Neuronal stem cell (in vitro differentiated cells): ENCODE data around the gene KRTAP10-2.
A peak's percentile ranks its signal among the peaks of the same experiment; 100 is the strongest.

Experiments used
- DNase-seq: peaks from one replicate; pipeline ENCODE4 v3.0.0-alpha.2; 2013; ENCODE audit warnings: low spot score
- H2AFZ ChIP-seq: one replicate; pipeline ENCODE4 v1.6.1; 2013; ENCODE audit warnings: mild to moderate bottlenecking, low read length, inconsistent platforms
- H2AK5ac ChIP-seq: 2 replicates; pipeline ENCODE4 v1.6.1; 2013; ENCODE audit warnings: low read depth, mild to moderate bottlenecking, inconsistent platforms, low read length, moderate library complexity, mixed read lengths
- H2BK120ac ChIP-seq: 2 replicates; pipeline ENCODE4 v1.6.1; 2013; ENCODE audit warnings: low read depth, mild to moderate bottlenecking, inconsistent platforms, low read length, moderate library complexity, mixed read lengths
- H2BK12ac ChIP-seq: one replicate; pipeline ENCODE4 v1.6.1; 2013; ENCODE audit warnings: low read length, inconsistent platforms
- H2BK15ac ChIP-seq: 2 replicates; pipeline ENCODE4 v1.6.1; 2013; ENCODE audit warnings: mild to moderate bottlenecking, low read length, inconsistent platforms, mixed read lengths
- H2BK5ac ChIP-seq: one replicate; pipeline ENCODE4 v1.6.1; 2013; ENCODE audit warnings: inconsistent platforms, mild to moderate bottlenecking, low read length, moderate library complexity
- H3K14ac ChIP-seq: one replicate; pipeline ENCODE4 v1.6.1; 2013; ENCODE audit warnings: low read length, inconsistent platforms
- H3K18ac ChIP-seq: 2 replicates; pipeline ENCODE4 v1.6.1; 2013; ENCODE audit warnings: low read length, inconsistent platforms
- H3K23ac ChIP-seq: 2 replicates; pipeline ENCODE4 v1.6.1; 2013; ENCODE audit warnings: low read depth, mild to moderate bottlenecking, mixed read lengths, low read length, inconsistent platforms; ENCODE audit not compliant: poor library complexity
- H3K27ac ChIP-seq: replicated peaks from 3 replicates; pipeline ENCODE4 v1.5.1; 2013; ENCODE audit warnings: low read length, inconsistent platforms
- H3K27me3 ChIP-seq, 3 experiments: 2 replicates each; pipeline ENCODE4 v1.6.1; 2013; ENCODE audit warnings: low read length in 3 of 3, mild to moderate bottlenecking in 2 of 3, inconsistent platforms in 1 of 3, low read depth in 1 of 3, mixed read lengths in 1 of 3, moderate library complexity in 1 of 3; ENCODE audit not compliant: control insufficient read depth in 3 of 3, insufficient read depth in 3 of 3
- H3K36me3 ChIP-seq, 2 donors: replicated peaks in 1 of 2; 2 replicates each; pipeline ENCODE4 v1.6.1; 2013; ENCODE audit warnings: low read length in 2 of 2; ENCODE audit not compliant: control insufficient read depth in 2 of 2, insufficient read depth in 2 of 2
- H3K4ac ChIP-seq: 2 replicates; pipeline ENCODE4 v1.6.1; 2013; ENCODE audit warnings: inconsistent platforms, mild to moderate bottlenecking, low read length, moderate library complexity
- H3K4me1 ChIP-seq, 2 donors: 1 replicate in 1 of 2; 2 replicates in 1 of 2; pipeline ENCODE4 v1.6.1; 2013; ENCODE audit warnings: low read length in 2 of 2, low read depth in 1 of 2; ENCODE audit not compliant: control insufficient read depth in 2 of 2, insufficient read depth in 1 of 2
- H3K4me2 ChIP-seq: one replicate; pipeline ENCODE4 v1.6.1; 2013; ENCODE audit warnings: mild to moderate bottlenecking, low read length, inconsistent platforms; ENCODE audit not compliant: insufficient read depth, poor library complexity, severe bottlenecking
- H3K4me3 ChIP-seq, 2 donors: 2 replicates each; pipeline ENCODE4 v1.5.1; 2013; ENCODE audit warnings: low read length in 2 of 2, mild to moderate bottlenecking in 2 of 2, inconsistent platforms in 1 of 2, moderate library complexity in 1 of 2
- H3K79me1 ChIP-seq: one replicate; pipeline ENCODE4 v1.6.1; 2013; ENCODE audit warnings: low read depth, mild to moderate bottlenecking, inconsistent platforms, low read length, moderate library complexity
- H3K9ac ChIP-seq: one replicate; pipeline ENCODE4 v1.6.1; 2013; ENCODE audit warnings: mild to moderate bottlenecking, low read depth, low read length, inconsistent platforms; ENCODE audit not compliant: poor library complexity
- H3K9me3 ChIP-seq, 2 donors: replicated peaks in 1 of 2; 2 replicates each; pipeline versions ENCODE3 to v1.6.1; 2013; ENCODE audit warnings: low read length in 2 of 2, mild to moderate bottlenecking in 2 of 2, inconsistent platforms in 1 of 2, low read depth in 1 of 2, mixed read lengths in 1 of 2, moderate library complexity in 1 of 2; ENCODE audit not compliant: control insufficient read depth in 2 of 2, insufficient read depth in 1 of 2
- H4K8ac ChIP-seq: one replicate; pipeline ENCODE4 v1.6.1; 2013; ENCODE audit warnings: low read depth, mild to moderate bottlenecking, inconsistent platforms, low read length, moderate library complexity
- H4K91ac ChIP-seq: one replicate; pipeline ENCODE4 v1.6.1; 2013; ENCODE audit warnings: low read length, low read depth, mild to moderate bottlenecking, inconsistent platforms; ENCODE audit not compliant: poor library complexity
- WGBS, 2 donors: extraction: QIAGEN DNeasy Blood & Tissue Kit; methylation state at CpG; one replicate each; pipeline ENCODE4 v1.1.7; 2013; ENCODE audit warnings: missing lambda C conversion rate in 2 of 2, mixed read lengths in 1 of 2; ENCODE audit not compliant: insufficient read length in 2 of 2, insufficient replicate concordance in 1 of 2; ENCODE audit errors: extremely low coverage in 2 of 2; 5-methylcytosine and 5-hydroxymethylcytosine counted together

KRTAP10-2 gene

DNA sequence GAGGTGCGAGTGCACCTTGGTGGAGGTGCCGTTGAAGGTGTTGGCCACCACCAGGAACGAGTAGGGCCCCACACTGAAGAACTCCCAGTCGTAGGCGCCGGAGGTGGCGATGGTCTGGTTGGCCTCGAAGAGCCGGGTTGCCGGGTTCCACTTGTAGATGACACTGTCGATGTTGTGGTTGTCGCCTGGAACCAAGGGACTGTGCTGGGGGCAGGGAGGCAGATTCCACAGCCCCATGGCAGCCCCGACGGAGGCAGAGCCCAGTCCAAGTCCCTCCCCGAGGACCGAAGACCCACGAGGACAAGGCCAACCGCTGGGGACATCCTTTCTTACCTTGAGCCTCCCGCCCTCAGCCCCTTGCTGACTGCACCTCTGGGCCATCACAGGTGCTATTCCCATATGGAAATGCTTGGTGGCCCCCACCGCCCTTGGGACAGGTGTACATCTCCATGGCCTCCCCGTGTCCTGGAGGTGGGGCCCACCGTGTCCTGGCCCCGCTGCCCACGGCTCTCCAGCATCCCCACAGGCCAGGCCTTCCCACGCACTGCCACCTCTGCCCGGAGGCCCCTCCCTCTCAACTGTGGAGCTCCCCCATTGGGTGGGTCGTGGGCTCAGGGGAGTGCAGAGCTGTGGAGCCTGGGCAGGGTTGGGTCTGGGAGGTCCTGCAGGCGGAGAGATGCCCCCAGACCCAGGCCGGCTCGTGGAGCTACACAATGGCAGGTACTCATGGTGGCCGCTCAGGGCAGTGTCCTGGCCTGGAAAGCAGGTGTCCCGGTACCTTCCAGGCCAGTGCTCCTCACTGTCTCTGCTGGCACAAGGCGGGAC lies 29.2 kb downstream of the KRTAP10-2 start:
- Histone ChIP-seq H2BK15ac (no peak overlapping the region), H3K27me3 (no peaks in the 10 kb centered on the region), H3K36me3 (no peaks in the 10 kb centered on the region), H2BK12ac (peak overlapping the region; percentile 87), H3K18ac (peak overlapping the region; percentile 82), H3K23ac (no peak overlapping the region), H3K9ac (no peak overlapping the region), H4K91ac (peak overlapping the region; percentile 22), H3K4ac (no peak overlapping the region), H3K27ac (no peak overlapping the region), H2AFZ (no peak overlapping the region), H2BK5ac (peak overlapping the region; percentile 15), H3K4me1 (no peaks in the 10 kb centered on the region), H4K8ac (no peak overlapping the region), H3K9me3 (peaks cover 0 to 10% of the 10 kb centered on the region in 2 donors), H3K4me2 (no peak overlapping the region), H2BK120ac (no peak overlapping the region), H3K79me1 (no peaks in the 10 kb centered on the region), H2AK5ac (peak overlapping the region; percentile 94), H3K4me3 (no peak overlapping the region), H3K14ac (no peak overlapping the region)
- no peak for DNase-seq
- no CpG with 5 or more reads among the region's 33 CpGs for WGBS, 2 donors

DNA sequence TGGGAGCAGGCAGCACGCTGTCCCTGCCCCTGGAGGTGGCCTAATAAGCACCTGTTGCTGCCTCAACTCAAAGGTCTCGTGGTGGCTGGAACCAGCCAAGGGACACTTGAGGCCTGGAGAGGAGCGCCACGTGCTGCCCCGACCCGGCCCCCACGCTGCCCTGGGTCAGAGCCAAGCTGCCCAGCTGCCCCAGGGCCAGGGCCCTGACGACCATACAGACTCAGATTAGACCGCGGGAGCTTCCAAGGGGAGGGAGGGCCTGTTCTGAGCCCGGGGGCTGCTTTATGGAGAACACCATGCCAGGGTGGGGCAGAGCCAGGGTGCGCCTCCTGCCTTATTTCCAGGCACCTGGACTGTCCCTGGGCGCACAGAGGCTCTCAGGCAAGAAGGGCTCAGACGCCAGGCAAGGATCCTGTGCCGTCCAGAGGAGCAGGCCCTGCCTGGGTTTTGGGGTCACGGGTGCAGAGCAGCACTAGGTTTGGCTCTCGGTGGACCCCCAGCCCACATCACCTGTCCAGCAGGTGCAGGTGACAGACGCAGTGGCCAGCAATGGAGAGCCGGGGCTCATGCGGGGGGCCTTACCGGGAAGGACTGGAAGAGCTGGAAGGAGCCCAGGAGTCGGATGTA lies 29.9 kb downstream of the KRTAP10-2 start:
- H3K79me1 ChIP-seq = no peaks in the 10 kb centered on the region
- peaks cover 0 to 10% of the 10 kb centered on the region in 2 donors for H3K9me3 ChIP-seq
- H3K27me3 ChIP-seq = no peaks in the 10 kb centered on the region
- no peak overlapping the region for H4K8ac ChIP-seq
- no peak overlapping the region for H3K4me3 ChIP-seq
- no peak overlapping the region for H3K4ac ChIP-seq
- H2BK120ac ChIP-seq = no peak overlapping the region
- no peaks in the 10 kb centered on the region for H3K36me3 ChIP-seq
- no peak overlapping the region for H3K9ac ChIP-seq
- H3K18ac ChIP-seq = peak overlapping the region; percentile 81
- no peak overlapping the region for H3K27ac ChIP-seq
- no peak overlapping the region for H3K14ac ChIP-seq
- H2BK5ac ChIP-seq = peak overlapping the region; percentile 15
- no CpG with 5 or more reads among the region's 22 CpGs for WGBS, 2 donors
- no peak overlapping the region for H2AFZ ChIP-seq
- H2BK15ac ChIP-seq = no peak overlapping the region
- no peak overlapping the region for H2BK12ac ChIP-seq
- peak overlapping the region; percentile 85 for H2AK5ac ChIP-seq
- peak overlapping the region; percentile 77 for H3K23ac ChIP-seq
- H3K4me1 ChIP-seq = no peaks in the 10 kb centered on the region
- DNase-seq = no peak
- H3K4me2 ChIP-seq = no peak overlapping the region
- H4K91ac ChIP-seq = no peak overlapping the region

DNA sequence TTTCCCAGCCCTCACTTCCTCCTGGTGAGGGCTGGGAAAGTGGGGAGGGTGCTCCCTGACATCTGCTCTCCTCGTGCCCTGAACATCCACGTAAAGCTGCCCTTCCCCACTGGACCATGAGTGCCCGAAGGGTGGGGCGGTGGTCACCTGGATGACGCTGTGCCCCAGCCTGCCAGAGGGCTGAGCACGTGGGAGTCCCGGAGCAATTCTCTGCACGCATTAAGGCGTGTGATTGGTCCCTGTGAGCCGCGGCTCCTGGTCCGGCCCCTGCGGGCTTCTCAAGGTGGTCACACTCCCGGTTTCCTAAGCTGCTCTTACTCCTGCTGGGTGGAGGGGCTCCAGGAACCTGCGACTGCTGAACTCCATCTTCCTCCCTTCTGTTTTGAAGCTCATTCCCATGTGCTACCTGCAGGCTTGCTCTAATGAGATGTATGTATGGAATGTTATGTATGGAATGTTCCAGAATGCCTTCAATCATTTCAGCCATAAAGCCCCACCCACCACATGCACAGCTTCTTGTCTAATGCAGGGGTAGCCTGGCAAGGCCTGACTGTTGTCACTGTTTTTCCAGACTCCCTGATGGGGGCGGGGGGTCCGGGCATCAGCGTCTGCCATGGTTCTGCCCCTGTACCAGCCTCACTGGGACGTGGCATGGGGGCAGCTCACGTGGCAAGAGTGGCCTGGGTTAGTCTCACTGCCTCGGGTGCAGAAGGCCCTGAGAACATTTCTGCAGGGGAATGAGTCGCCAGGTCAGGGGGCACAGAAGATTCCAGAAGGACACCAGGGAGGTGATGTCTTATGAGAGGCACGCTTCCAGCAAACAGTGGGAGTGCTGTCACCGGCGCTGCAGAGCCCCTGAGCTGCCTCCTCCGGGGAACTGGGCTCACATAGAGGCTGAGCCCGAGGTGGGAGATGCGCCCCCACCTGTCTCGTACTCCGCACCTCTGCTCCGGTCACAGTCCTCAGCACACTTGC lies 30.7 kb downstream of the KRTAP10-2 start:
- Histone ChIP-seq H3K27ac (no peak overlapping the region), H2AFZ (no peak overlapping the region), H3K4me3 (no peak overlapping the region), H2AK5ac (peak overlapping the region; percentile 85), H2BK12ac (no peak overlapping the region), H3K9me3 (peaks cover 0 to 10% of the 10 kb centered on the region in 2 donors), H3K79me1 (no peaks in the 10 kb centered on the region), H2BK15ac (peak overlapping the region; percentile 93), H4K91ac (no peak overlapping the region), H3K9ac (no peak overlapping the region), H2BK120ac (no peak overlapping the region), H4K8ac (no peak overlapping the region), H3K4ac (no peak overlapping the region), H3K27me3 (no peaks in the 10 kb centered on the region), H3K4me2 (no peak overlapping the region), H3K4me1 (no peaks in the 10 kb centered on the region), H3K14ac (no peak overlapping the region), H3K23ac (peak overlapping the region; percentile 77), H3K36me3 (no peaks in the 10 kb centered on the region), H3K18ac (peak overlapping the region; percentile 88), H2BK5ac (peak overlapping the region; percentile 55)
- DNase-seq = no peak
- WGBS, 2 donors = no CpG with 5 or more reads among the region's 31 CpGs
